GM18505 (cell line): ENCODE data around the gene OR10T2.
"Not testable (repeated sequence)": the region's sequence is repeated elsewhere in the genome, so short reads cannot be mapped to it uniquely, and the experiment has no call there.

ENCODE experiments used
- ATAC-seq: cut with Tn5 transposase; IDR thresholded peaks from one replicate; pipeline ENCODE4 v1.9.1; 2021; ENCODE audit not compliant: unreplicated experiment
- POLR2A ChIP-seq: IDR thresholded peaks from 4 replicates; pipeline ENCODE4 v1.6.1; 2011; ENCODE audit warnings: borderline replicate concordance; ENCODE audit not compliant: insufficient read depth, insufficient read length; ENCODE audit errors: extremely low read depth

OR10T2 gene

DNA sequence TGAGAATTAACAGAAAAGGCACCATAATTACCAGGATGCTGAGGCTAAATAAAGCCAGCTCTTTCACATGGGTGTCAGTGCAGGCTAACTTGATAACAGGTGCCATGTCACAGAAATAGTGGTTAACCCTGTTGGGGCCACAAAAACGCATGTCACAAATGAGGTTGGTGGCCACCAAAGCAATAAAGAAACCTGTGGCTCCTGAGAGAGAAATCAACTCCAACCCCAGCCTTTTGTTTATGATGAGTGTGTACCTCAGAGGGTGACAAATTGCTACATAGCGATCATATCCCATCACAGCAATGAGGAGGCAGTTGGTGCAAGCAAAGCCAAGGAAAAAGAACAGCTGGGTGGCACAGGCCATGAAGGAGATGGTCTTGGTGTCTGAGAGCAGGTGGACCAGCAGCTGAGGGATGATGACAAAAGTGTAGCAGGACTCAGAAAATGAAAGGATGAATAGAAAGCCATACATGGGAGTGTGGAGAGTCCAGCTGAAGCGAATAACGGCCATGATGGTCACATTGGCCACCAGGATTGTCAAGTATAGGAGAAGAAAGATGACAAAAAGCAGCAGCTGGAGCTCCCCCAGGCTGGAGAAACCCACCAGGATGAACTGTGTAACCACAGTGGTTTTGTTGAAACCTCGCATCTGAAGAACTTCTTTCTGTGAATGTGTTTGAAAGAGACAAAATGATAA lies at the start of gene OR10T2:
OR10T2 (minus strand) TSS at position 649 of the 697 bp plus-strand sequence; CDS start at position 649, 0 bp downstream.
- TF ChIP-seq POLR2A = no peak
- ATAC-seq = no peak

- no peak for TF ChIP-seq POLR2A
- ATAC-seq = no peak
These were observed 46.1 kb upstream of the OR10T2 start for GRCh38 chr1:158445376-158445775.

GRCh38 chr1:158434741-158435140 lies 35.5 kb upstream of the OR10T2 start:
- TF ChIP-seq POLR2A = no peak
- ATAC-seq = no peak

- not testable (repeated sequence) for ATAC-seq
These were observed 30.9 kb upstream of the OR10T2 start for GRCh38 chr1:158430163-158430562.

- no peak for TF ChIP-seq POLR2A
- no peak for ATAC-seq
These were observed 26.9 kb upstream of the OR10T2 start, which contains the start of gene OR10K2 for GRCh38 chr1:158426137-158426536. Gene OR10K2, minus strand, starts transcription at chr1:158426237. Its CDS starts 5,371 bp downstream, at chr1:158420866.

DNA sequence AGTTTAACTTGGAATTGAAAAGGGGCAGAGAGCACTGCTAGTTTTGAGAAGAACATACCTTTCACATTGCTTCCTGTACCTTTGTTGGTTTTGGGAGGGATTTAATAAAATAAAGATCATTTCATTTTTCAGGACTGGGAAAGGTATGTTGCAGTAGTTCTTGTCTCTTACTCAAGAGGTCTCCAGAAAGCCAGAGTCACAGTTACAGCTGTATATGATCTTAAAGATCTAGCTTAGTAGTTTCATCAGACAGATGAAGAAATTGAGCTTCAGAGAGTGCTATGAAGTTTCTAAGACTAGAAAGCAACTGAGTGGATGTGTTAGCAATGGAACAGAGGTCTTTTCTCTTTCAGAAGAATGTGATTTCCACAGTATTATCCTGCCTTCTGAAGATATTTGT lies 25.8 kb upstream of the OR10T2 start:
- TF ChIP-seq POLR2A = no peak
- ATAC-seq = no peak

GRCh38 chr1:158422212-158422611 lies 22.9 kb upstream of the OR10T2 start:
- ATAC-seq = no peak
- no peak for TF ChIP-seq POLR2A

- TF ChIP-seq POLR2A = no peak
- ATAC-seq = no peak
These were observed 18.3 kb upstream of the OR10T2 start for GRCh38 chr1:158417586-158417985.

DNA sequence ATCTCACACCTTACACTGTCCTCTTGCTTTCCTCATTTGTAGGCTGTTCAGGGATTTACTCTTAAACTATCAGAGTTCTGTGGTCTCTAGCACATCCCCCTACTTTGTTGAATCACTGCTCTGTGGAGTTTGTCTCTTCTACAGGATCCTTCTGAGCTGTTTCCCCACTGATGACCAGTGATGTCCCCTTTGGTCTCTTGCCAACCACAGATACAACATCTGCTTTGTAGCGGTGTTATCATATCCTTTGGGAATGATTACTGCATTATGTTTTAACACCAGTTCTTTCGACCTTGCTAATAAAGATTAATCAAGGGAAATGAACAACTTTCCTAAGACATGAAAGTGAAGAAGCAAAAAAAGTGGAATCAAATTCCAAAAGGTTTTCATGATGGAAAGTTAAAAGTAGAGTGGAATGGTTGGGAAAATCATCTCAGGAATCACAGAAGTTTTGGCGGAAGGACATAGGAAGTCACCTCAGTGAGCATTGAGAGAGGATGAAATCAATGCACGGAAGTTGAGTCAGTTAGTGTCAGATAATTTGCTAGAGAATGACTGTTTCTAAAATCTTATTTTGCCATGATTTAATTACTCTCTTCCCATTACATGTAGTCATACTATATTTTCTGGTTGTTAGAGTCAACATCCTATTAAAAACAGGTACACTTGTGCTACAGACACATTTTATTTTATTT lies 15.5 kb upstream of the OR10T2 start:
- no peak for TF ChIP-seq POLR2A
- ATAC-seq = no peak

GRCh38 chr1:158407092-158407491 lies 7.8 kb upstream of the OR10T2 start:
- ATAC-seq = no peak
- no peak for TF ChIP-seq POLR2A

DNA sequence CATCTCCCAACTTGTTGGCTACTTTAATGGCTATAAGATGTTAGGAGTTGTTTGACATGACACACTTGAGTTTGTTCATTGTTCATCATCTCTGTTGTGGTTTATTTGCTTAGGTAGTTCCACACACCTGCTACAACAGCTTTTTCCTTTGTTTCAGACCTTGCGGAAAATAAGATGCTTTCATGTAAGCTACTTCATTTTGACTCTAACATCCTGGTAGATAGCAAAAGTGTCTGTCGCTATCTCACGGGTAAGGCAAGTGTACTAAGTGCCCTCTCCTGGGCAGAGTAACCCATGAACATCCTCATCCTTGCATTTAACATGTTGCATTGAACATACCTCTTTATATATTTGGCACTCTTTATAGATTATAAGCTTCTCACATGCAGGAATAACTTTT lies 1.6 kb upstream of the OR10T2 start:
- ATAC-seq = no peak
- no peak for TF ChIP-seq POLR2A

- no peak for ATAC-seq
- no peak for TF ChIP-seq POLR2A
These were observed 2.6 kb downstream of the OR10T2 start for GRCh38 chr1:158396646-158397045.

DNA sequence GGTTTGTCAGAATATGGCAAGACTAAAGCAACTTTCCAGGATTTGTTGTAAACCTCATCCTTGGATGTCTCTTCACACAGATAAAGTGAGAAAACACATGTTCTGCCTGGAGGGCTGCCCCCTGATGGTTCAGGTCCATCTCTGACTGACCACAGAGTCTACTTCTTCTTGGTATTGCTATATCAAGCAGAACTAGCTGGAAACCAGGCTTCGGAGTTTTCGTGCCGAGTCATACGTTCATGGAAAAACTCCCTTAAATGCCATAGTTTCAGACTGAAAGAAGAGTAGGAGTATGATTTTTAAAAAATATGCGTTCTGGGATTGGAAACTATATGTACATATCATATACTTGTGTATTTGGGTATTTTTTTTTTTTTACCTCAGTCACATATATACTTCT lies 5.8 kb downstream of the OR10T2 start:
- TF ChIP-seq POLR2A = no peak
- no peak for ATAC-seq

- TF ChIP-seq POLR2A = no peak
- no peak for ATAC-seq
These were observed 8.2 kb downstream of the OR10T2 start for GRCh38 chr1:158391099-158391498.
